ENCODE measurements around the gene H1-8. TPM values are rescaled to one million over a fixed set of nuclear protein-coding genes. Genes with fewer than 3 reads are reported as not detected.

H1-8 gene
- total RNA-seq, 2 experiments from 2014 or later = not detected

DNA sequence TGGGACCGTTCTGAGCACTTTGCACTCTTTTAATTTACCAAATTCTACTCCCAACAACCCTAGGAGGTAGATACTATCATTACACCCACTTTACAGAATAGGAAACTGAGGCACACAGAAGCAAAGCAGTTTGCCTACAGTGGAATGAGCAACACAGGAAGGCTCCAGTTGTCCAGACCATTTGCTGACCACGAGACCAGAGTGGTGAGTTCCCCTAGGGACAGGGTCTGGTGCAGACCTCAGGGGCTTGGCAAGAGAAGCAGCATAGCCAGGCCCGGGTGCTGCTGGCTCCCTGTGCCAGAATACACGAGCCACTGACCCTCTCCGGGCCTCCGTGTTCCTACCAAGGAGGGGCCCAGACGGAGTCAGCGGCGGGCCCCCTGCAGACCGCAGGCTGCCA, 37.0 kb downstream of the H1-8 start:
- ChIA-PET POLR2A (interaction anchor here (1.0 kb wide), 1 partner anchor 14 kb away, joined by 3 read pairs; no protein-coding TSS in a partner anchor), CTCF (no interaction called here)
- Mint-ChIP-seq H3K4me1 (ENCODE audit: low read depth) (peaks cover 33% of the 10 kb centered on the region), H3K4me3 (no peak overlapping the region), H3K9me3 (no peaks in the 10 kb centered on the region), H3K27me3 (no peaks in the 10 kb centered on the region), H3K36me3 (ENCODE audit: low read depth) (no peaks in the 10 kb centered on the region), H3K27ac (no peak overlapping the region)
- ATAC-seq (no peak), DNase-seq (no peak)
- intact Hi-C loops (cut with micrococcal nuclease) = no loop called here
- TF ChIP-seq, protein P1, sequence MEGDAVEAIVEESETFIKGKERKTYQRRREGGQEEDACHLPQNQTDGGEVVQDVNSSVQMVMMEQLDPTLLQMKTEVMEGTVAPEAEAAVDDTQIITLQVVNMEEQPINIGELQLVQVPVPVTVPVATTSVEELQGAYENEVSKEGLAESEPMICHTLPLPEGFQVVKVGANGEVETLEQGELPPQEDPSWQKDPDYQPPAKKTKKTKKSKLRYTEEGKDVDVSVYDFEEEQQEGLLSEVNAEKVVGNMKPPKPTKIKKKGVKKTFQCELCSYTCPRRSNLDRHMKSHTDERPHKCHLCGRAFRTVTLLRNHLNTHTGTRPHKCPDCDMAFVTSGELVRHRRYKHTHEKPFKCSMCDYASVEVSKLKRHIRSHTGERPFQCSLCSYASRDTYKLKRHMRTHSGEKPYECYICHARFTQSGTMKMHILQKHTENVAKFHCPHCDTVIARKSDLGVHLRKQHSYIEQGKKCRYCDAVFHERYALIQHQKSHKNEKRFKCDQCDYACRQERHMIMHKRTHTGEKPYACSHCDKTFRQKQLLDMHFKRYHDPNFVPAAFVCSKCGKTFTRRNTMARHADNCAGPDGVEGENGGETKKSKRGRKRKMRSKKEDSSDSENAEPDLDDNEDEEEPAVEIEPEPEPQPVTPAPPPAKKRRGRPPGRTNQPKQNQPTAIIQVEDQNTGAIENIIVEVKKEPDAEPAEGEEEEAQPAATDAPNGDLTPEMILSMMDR (IDR thresholded peaks at IDR 0.05) = no peak

DNA sequence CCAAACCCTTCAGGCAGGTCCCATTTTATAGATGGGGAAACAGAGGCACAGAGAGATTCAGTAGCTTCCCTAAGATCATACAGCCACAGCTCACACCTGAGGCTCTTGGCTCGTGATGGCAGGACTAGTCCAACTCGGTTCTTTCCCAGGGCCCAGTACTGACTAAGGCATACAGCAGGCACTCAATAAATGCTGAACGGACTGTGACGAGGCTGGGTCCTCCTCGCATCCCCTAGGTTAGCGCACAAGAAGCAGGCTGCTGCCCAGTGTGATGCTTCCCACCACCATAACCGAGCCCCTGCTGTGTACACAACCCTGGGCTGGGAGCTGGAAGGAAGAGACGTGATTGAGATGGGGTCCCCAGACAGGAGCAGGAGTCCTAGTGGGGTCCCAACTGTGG, 38.6 kb downstream of the H1-8 start:
- H3K27ac Mint-ChIP-seq = no peak overlapping the region
- no peaks in the 10 kb centered on the region for H3K36me3 Mint-ChIP-seq (ENCODE audit: low read depth)
- ATAC-seq (no peak), DNase-seq (no peak)
- no peaks in the 10 kb centered on the region for H3K27me3 Mint-ChIP-seq
- POLR2A ChIA-PET = interaction anchor here (1.0 kb wide), 1 partner anchor 10 kb away, joined by 3 read pairs; no protein-coding TSS in a partner anchor
- H3K9me3 Mint-ChIP-seq = no peaks in the 10 kb centered on the region
- CTCF ChIA-PET = interaction anchor here (0.9 kb wide), 1 partner anchor 12 kb away, joined by 3 read pairs; no protein-coding TSS in a partner anchor
- H3K4me1 Mint-ChIP-seq (ENCODE audit: low read depth) = peaks cover 20% of the 10 kb centered on the region
- TF ChIP-seq, protein P1 (IDR thresholded peaks at IDR 0.05) = no peak
- intact Hi-C loops (cut with micrococcal nuclease) = no loop called here
- H3K4me3 Mint-ChIP-seq = no peak overlapping the region

DNA sequence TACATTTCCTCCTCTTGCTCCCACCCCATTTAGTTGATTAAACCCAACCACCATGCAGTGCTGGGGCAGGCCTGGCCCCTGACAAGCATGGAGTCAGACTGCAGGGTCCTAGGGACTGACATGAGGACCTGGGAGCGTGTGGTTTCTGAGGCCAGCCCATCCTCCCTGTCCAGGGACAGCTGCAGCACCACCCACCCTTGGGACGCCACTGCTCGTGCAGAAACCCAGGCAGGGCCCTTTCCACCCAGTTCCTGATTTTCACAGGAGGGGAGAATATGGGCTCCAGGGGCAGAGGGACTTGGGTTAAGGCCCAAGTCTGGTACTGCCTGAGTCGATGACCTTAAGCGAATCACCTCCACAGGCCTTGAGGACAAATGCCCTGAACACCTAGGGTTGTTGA, 39.8 kb downstream of the H1-8 start:
- no peak for ATAC-seq
- no peak for DNase-seq
- H3K4me1 Mint-ChIP-seq (ENCODE audit: low read depth) = peaks cover 10% of the 10 kb centered on the region
- H3K36me3 Mint-ChIP-seq (ENCODE audit: low read depth) = no peaks in the 10 kb centered on the region
- no peaks in the 10 kb centered on the region for H3K9me3 Mint-ChIP-seq
- ChIA-PET POLR2A (interaction anchor here (0.6 to 1.0 kb wide), 2 partner anchors 8 to 92 kb away, joined by 3 to 4 read pairs; no protein-coding TSS in a partner anchor), CTCF (no interaction called here)
- H3K4me3 Mint-ChIP-seq = no peak overlapping the region
- no peak overlapping the region for H3K27ac Mint-ChIP-seq
- no peaks in the 10 kb centered on the region for H3K27me3 Mint-ChIP-seq
- intact Hi-C loops (cut with micrococcal nuclease) = no loop called here
- TF ChIP-seq, protein P1 (IDR thresholded peaks at IDR 0.05) = no peak

DNA sequence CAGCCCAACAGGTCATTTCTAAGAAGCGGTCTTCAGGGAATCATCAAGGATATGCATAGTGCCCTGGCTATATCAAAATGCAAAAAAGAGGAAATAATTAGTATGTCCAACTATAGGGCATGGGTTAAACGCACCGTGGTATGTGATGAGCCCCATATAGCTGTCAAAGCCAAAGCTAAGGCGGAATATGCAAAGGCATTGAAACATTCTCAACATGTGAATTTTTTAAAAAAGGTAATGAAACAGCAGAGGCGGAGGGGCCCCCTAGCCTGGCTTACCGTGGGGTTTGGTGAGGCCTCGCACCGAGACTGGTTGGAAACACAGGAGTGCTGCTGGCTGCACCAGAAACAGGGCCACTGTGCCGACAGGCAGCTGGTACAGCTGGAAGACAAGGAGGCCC, 40.3 kb downstream of the H1-8 start:
- no peaks in the 10 kb centered on the region for H3K9me3 Mint-ChIP-seq
- intact Hi-C loops (cut with micrococcal nuclease) = no loop called here
- H3K4me3 Mint-ChIP-seq = no peak overlapping the region
- DNase-seq = no peak
- peaks cover 5% of the 10 kb centered on the region for H3K4me1 Mint-ChIP-seq (ENCODE audit: low read depth)
- H3K27me3 Mint-ChIP-seq = no peaks in the 10 kb centered on the region
- no peak overlapping the region for H3K27ac Mint-ChIP-seq
- ChIA-PET CTCF (no interaction called here), POLR2A (interaction anchor here (0.6 kb wide), 1 partner anchor 93 kb away, joined by 4 read pairs; no protein-coding TSS in a partner anchor)
- no peaks in the 10 kb centered on the region for H3K36me3 Mint-ChIP-seq (ENCODE audit: low read depth)
- TF ChIP-seq, protein P1 (IDR thresholded peaks at IDR 0.05) = no peak
- ATAC-seq = no peak

DNA sequence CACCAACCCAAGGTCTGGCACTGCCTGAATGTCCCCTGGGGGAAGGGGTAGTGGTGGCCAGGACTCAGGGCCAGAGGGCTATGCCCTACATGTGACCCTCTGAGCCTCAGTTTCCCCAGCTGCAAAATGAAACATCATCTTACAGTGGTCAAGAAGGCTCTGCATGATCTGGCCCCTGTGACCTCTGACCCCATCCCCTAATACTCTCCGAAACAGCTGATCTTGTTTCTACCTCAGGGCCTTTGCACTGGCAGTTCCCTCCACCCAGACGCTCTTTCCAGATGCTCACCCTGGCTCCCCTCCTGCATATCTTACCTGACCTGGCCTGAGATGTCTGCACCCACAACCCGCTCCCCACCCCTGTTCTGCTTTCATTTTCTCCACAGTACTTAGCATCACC, 41.7 kb downstream of the H1-8 start:
- H3K4me1 Mint-ChIP-seq (ENCODE audit: low read depth) = no peaks in the 10 kb centered on the region
- DNase-seq = no peak
- TF ChIP-seq, protein P1 (IDR thresholded peaks at IDR 0.05) = no peak
- H3K27ac Mint-ChIP-seq = no peak overlapping the region
- intact Hi-C loops (cut with micrococcal nuclease) = no loop called here
- no peak for ATAC-seq
- H3K27me3 Mint-ChIP-seq = no peaks in the 10 kb centered on the region
- no peaks in the 10 kb centered on the region for H3K36me3 Mint-ChIP-seq (ENCODE audit: low read depth)
- no peaks in the 10 kb centered on the region for H3K9me3 Mint-ChIP-seq
- H3K4me3 Mint-ChIP-seq = no peak overlapping the region
- POLR2A ChIA-PET = no interaction called here
- CTCF ChIA-PET = no interaction called here

All from activated CD8-positive, alpha-beta T cell treated with anti-CD3 and anti-CD28 coated beads for 36 hours (primary cell).